CD14-positive monocyte (primary cell): ENCODE results near the gene ELMOD2. TPM values are rescaled to one million over a fixed set of nuclear protein-coding genes. Genes with fewer than 3 reads are reported as not detected.

Experiments
- DNase-seq, 3 donors: peaks; one replicate each; pipeline ENCODE4 v3.0.0-alpha.2; 2011 to 2022
- H2AFZ ChIP-seq: 2 replicates; pipeline ENCODE4 v1.6.0; 2012; ENCODE audit warnings: mild to moderate bottlenecking, low read depth, low read length, inconsistent platforms; ENCODE audit not compliant: insufficient read depth, poor library complexity, severe bottlenecking
- H3K27ac ChIP-seq, 2 donors: 1 replicate in 1 of 2; 2 replicates in 1 of 2; pipeline ENCODE4 v1.5.1; 2012 to 2013; ENCODE audit warnings: low read length in 2 of 2, control low read depth in 1 of 2, inconsistent platforms in 1 of 2, low read depth in 1 of 2, mild to moderate bottlenecking in 1 of 2
- H3K27me3 ChIP-seq, 2 donors: one replicate each; pipeline versions ENCODE4 v1.6.0 to v1.6.1; 2011 to 2013; ENCODE audit warnings: low read length in 2 of 2; ENCODE audit not compliant: control insufficient read depth in 2 of 2, insufficient read depth in 2 of 2
- H3K36me3 ChIP-seq, 2 donors: replicated peaks in 1 of 2; 1 replicate in 1 of 2; 2 replicates in 1 of 2; pipeline versions ENCODE4 v1.5.1 to v1.6.1; 2012 to 2013; ENCODE audit warnings: low read length in 2 of 2, control low read depth in 1 of 2, inconsistent platforms in 1 of 2, mild to moderate bottlenecking in 1 of 2; ENCODE audit not compliant: insufficient read depth in 2 of 2, control insufficient read depth in 1 of 2
- H3K4me1 ChIP-seq, 2 donors: 1 replicate in 1 of 2; 2 replicates in 1 of 2; pipeline versions ENCODE4 v1.5.1 to v1.6.1; 2012 to 2013; ENCODE audit warnings: low read length in 2 of 2, control low read depth in 1 of 2, inconsistent platforms in 1 of 2, mild to moderate bottlenecking in 1 of 2, moderate library complexity in 1 of 2; ENCODE audit not compliant: insufficient read depth in 2 of 2, control insufficient read depth in 1 of 2
- H3K4me2 ChIP-seq: replicated peaks from 2 replicates; pipeline ENCODE3; 2012; ENCODE audit warnings: low read length, moderate library complexity, mild to moderate bottlenecking; ENCODE audit not compliant: poor library complexity, severe bottlenecking; ENCODE audit errors: extremely low read depth
- H3K4me3 ChIP-seq, 3 experiments: fragments of 200-600 bp in 1 of 3; sonication (generic) in 1 of 3; replicated peaks in 1 of 3; 1 replicate in 2 of 3; 2 replicates in 1 of 3; pipeline ENCODE4 v1.5.1; 2011 to 2013; ENCODE audit warnings: low read length in 3 of 3, mild to moderate bottlenecking in 3 of 3, control low read depth in 2 of 3, low read depth in 2 of 3, inconsistent platforms in 1 of 3, moderate library complexity in 1 of 3
- H3K79me2 ChIP-seq: 2 replicates; pipeline ENCODE4 v1.6.0; 2012; ENCODE audit warnings: mild to moderate bottlenecking, control low read depth, inconsistent platforms, low read length, moderate library complexity; ENCODE audit not compliant: insufficient read depth
- H3K9ac ChIP-seq: 2 replicates; pipeline ENCODE4 v1.6.0; 2017; ENCODE audit warnings: low read length, mild to moderate bottlenecking; ENCODE audit not compliant: insufficient read depth, poor library complexity, severe bottlenecking
- H3K9me3 ChIP-seq, 2 donors: replicated peaks in 1 of 2; 1 replicate in 1 of 2; 2 replicates in 1 of 2; pipeline versions ENCODE4 v1.5.1 to v1.6.1; 2012 to 2013; ENCODE audit warnings: low read length in 2 of 2, control low read depth in 1 of 2; ENCODE audit not compliant: control insufficient read depth in 1 of 2, insufficient read depth in 1 of 2
- H4K20me1 ChIP-seq: 2 replicates; pipeline ENCODE4 v1.6.0; 2012; ENCODE audit warnings: mild to moderate bottlenecking, low read length, control low read depth, moderate library complexity; ENCODE audit not compliant: insufficient read depth
- H3K27ac Mint-ChIP-seq, 7 donors: one replicate each; pipeline ENCODE4 v1.8.0; 2020; ENCODE audit warnings: mild to moderate bottlenecking in 7 of 7, mixed read lengths in 7 of 7, moderate library complexity in 6 of 7, inconsistent platforms in 2 of 7
- H3K27me3 Mint-ChIP-seq, 3 donors: one replicate each; pipeline ENCODE4 v1.8.0; 2021 to 2022; ENCODE audit warnings: low read depth in 3 of 3, mild to moderate bottlenecking in 3 of 3, mixed read lengths in 3 of 3, moderate library complexity in 3 of 3, inconsistent platforms in 1 of 3
- H3K36me3 Mint-ChIP-seq, 2 donors: one replicate each; pipeline ENCODE4 v1.8.0; 2020; ENCODE audit warnings: mixed read lengths in 2 of 2, inconsistent platforms in 1 of 2, mild to moderate bottlenecking in 1 of 2
- H3K4me1 Mint-ChIP-seq: one replicate; pipeline ENCODE4 v1.8.0; 2020; ENCODE audit warnings: mild to moderate bottlenecking, mixed read lengths
- H3K4me3 Mint-ChIP-seq, 2 donors: one replicate each; pipeline ENCODE4 v1.8.0; 2020; ENCODE audit warnings: mild to moderate bottlenecking in 2 of 2, mixed read lengths in 2 of 2, moderate library complexity in 1 of 2
- H3K9me3 Mint-ChIP-seq, 7 donors: one replicate each; pipeline ENCODE4 v1.8.0; 2020 to 2022; ENCODE audit warnings: mixed read lengths in 7 of 7, mild to moderate bottlenecking in 6 of 7, moderate library complexity in 6 of 7, inconsistent platforms in 2 of 7
- WGBS: methylation state at CpG from one replicate; pipeline ENCODE4 v1.1.5; 2013; ENCODE audit warnings: missing lambda C conversion rate; ENCODE audit not compliant: insufficient coverage; 5-methylcytosine and 5-hydroxymethylcytosine counted together
- intact Hi-C, 2 donors: fragments of 100-400 bp; cut with micrococcal nuclease; formaldehyde crosslinking; loops; one replicate each; pipeline versions ENCODE4 v1.15.0 to v1.15.1; 2023
- polyA plus RNA-seq, 3 donors: library from polyadenylated mRNA; depleted of rRNA in 1 of 3; unstranded in 2 of 3; stranded (reverse) in 1 of 3; fragments of 300-500 nt in 2 of 3; fragments of >200 nt in 1 of 3; fragmentation: Illumina TruSeq in 2 of 3; gene quantifications; 1 replicate in 2 of 3; 2 replicates in 1 of 3; pipeline ENCODE4 v1.2.3, GENCODE V29; 2012 to 2021
- TF ChIP-seq, protein P1 (sequence below): fragments of 200-600 bp; IDR thresholded peaks from one replicate; pipeline ENCODE4 v1.8.0; 2022; ENCODE audit warnings: antibody characterized with exemption, mild to moderate bottlenecking

The ELMOD2 gene
- polyA plus RNA-seq, 3 donors, result 4.0 to 7.6 (median 4.9) TPM

DNA sequence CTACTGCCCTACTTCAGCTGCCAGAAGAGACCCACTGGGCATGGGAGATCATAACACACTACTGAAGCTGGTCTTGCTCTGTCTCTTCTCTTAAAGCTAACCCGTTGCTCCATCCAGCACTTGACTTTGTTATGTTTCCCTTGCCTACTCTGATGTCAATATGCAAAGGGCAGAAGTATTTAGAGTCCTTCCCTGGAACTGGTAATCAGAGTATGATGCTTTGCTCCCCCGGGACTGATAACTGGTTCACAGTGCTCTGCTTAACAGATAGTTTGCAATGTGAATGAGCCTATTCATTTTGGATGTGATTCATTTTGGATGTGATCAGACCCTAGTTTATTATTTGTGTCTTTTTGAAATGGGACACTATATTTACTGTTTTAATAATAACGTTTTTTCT lies 57.1 kb downstream of the ELMOD2 start:
- Mint-ChIP-seq H3K4me1 (no peaks in the 10 kb centered on the region), H3K27ac (no peak overlapping the region), H3K36me3 (no peaks in the 10 kb centered on the region), H3K4me3 (no peak overlapping the region), H3K27me3 (peaks cover 31 to 46% (median 31%) of the 10 kb centered on the region in 3 donors), H3K9me3 (peaks cover 0 to 3% (median 0%) of the 10 kb centered on the region in 7 donors)
- intact Hi-C loops, result no loop called here
- H3K9me3 ChIP-seq, result peaks cover 0 to 6% of the 10 kb centered on the region in 2 donors
- H3K4me2 ChIP-seq, result no peak overlapping the region
- no peaks in the 10 kb centered on the region for H3K79me2 ChIP-seq
- TF ChIP-seq, protein P1, sequence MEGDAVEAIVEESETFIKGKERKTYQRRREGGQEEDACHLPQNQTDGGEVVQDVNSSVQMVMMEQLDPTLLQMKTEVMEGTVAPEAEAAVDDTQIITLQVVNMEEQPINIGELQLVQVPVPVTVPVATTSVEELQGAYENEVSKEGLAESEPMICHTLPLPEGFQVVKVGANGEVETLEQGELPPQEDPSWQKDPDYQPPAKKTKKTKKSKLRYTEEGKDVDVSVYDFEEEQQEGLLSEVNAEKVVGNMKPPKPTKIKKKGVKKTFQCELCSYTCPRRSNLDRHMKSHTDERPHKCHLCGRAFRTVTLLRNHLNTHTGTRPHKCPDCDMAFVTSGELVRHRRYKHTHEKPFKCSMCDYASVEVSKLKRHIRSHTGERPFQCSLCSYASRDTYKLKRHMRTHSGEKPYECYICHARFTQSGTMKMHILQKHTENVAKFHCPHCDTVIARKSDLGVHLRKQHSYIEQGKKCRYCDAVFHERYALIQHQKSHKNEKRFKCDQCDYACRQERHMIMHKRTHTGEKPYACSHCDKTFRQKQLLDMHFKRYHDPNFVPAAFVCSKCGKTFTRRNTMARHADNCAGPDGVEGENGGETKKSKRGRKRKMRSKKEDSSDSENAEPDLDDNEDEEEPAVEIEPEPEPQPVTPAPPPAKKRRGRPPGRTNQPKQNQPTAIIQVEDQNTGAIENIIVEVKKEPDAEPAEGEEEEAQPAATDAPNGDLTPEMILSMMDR, result no peak
- H3K27me3 ChIP-seq, result peaks cover 26 to 35% of the 10 kb centered on the region in 2 donors
- no peak overlapping the region for H3K9ac ChIP-seq
- WGBS, result 100% methylated on average over 1 of the region's 3 CpGs
- DNase-seq, result no peak
- no peaks in the 10 kb centered on the region for H4K20me1 ChIP-seq
- no peak overlapping the region for H3K27ac ChIP-seq
- H3K4me1 ChIP-seq, result no peaks in the 10 kb centered on the region
- no peaks in the 10 kb centered on the region for H3K36me3 ChIP-seq
- H3K4me3 ChIP-seq, result no peak overlapping the region
- no peak overlapping the region for H2AFZ ChIP-seq

DNA sequence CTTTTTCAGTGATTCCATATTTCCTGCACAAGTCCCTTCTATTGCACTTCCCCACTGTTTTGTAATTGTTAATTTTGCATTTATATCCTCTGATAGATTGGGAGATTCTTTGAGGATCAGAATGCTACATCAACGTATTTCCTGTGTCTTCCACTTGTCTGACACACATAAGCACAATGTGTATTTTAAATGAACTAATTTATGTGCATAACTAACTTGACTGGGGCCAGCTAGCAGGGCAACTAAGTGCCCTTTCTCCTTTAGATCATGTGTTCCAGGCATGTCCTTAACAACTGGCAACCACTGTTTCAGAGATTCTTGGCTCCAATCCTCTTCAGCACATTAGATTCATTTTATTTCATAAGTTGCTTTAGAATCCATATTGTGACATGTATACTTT lies 60.5 kb downstream of the ELMOD2 start:
- Mint-ChIP-seq H3K27me3 (peaks cover 17 to 29% (median 17%) of the 10 kb centered on the region in 3 donors), H3K4me3 (no peak overlapping the region), H3K27ac (no peak overlapping the region), H3K36me3 (no peaks in the 10 kb centered on the region), H3K9me3 (peaks cover 0 to 3% (median 0%) of the 10 kb centered on the region in 7 donors), H3K4me1 (no peaks in the 10 kb centered on the region)
- Histone ChIP-seq H3K4me2 (no peak overlapping the region), H3K9ac (no peak overlapping the region), H3K4me3 (no peak overlapping the region), H4K20me1 (no peaks in the 10 kb centered on the region), H3K79me2 (no peaks in the 10 kb centered on the region), H3K27ac (no peak overlapping the region), H3K9me3 (peaks cover 0 to 3% of the 10 kb centered on the region in 2 donors), H2AFZ (no peak overlapping the region), H3K36me3 (no peaks in the 10 kb centered on the region), H3K27me3 (peaks cover 9 to 10% of the 10 kb centered on the region in 2 donors), H3K4me1 (no peaks in the 10 kb centered on the region)
- no peak for DNase-seq
- intact Hi-C loops, result no loop called here
- TF ChIP-seq, protein P1, result no peak
- no CpG with 5 or more reads among the region's 1 CpG for WGBS
